LNCaP clone FGC (cell line): ENCODE data around the gene CHCHD10.
A peak's percentile ranks its signal among the peaks of the same experiment; 100 is the strongest.

Experiments
- DNase-seq: peaks from one replicate; pipeline ENCODE4 v3.0.0-alpha.2; 2011; ENCODE audit warnings: low read depth
- H3K4me3 ChIP-seq: 2 replicates; pipeline ENCODE4 v1.5.1; 2011; ENCODE audit warnings: mild to moderate bottlenecking, low read depth, low read length, control low read depth
- CTCF ChIP-seq: IDR thresholded peaks from 2 replicates; pipeline ENCODE4 v1.5.1; 2012; ENCODE audit warnings: mild to moderate bottlenecking; ENCODE audit not compliant: control insufficient read depth, insufficient read depth; ENCODE audit errors: extremely low read depth

The CHCHD10 gene

GRCh38 chr22:23767673-23768548, at the start of gene CHCHD10:
CHCHD10 (minus strand) TSS chr22:23767972; CDS start chr22:23767874, 98 bp downstream.
- DNase-seq, result no peak
- peak; percentile 45 for TF ChIP-seq CTCF
- H3K4me3 ChIP-seq, result peak within 1 kb of the TSS; percentile 87

- H3K4me3 ChIP-seq, result no peak overlapping the region
- no peak for DNase-seq
- TF ChIP-seq CTCF, result no peak
These were observed 49.4 kb upstream of the CHCHD10 start for GRCh38 chr22:23817146-23817545.

- no peak overlapping the region for H3K4me3 ChIP-seq
- no peak for DNase-seq
- TF ChIP-seq CTCF, result no peak
These were observed 48.6 kb upstream of the CHCHD10 start for GRCh38 chr22:23816156-23816976.

GRCh38 chr22:23815541-23816155, 47.9 kb upstream of the CHCHD10 start:
- H3K4me3 ChIP-seq, result no peak overlapping the region
- DNase-seq, result no peak
- TF ChIP-seq CTCF, result no peak

GRCh38 chr22:23812378-23812777, 44.6 kb upstream of the CHCHD10 start:
- H3K4me3 ChIP-seq, result no peak overlapping the region
- TF ChIP-seq CTCF, result no peak
- no peak for DNase-seq

GRCh38 chr22:23806837-23807236, 39.1 kb upstream of the CHCHD10 start:
- no peak overlapping the region for H3K4me3 ChIP-seq
- DNase-seq, result no peak
- no peak for TF ChIP-seq CTCF
